ENCODE results near the gene PRKN.
"Not testable (repeated sequence)": the region's sequence is repeated elsewhere in the genome, so short reads cannot be mapped to it uniquely, and the experiment has no call there.

The PRKN gene

DNA sequence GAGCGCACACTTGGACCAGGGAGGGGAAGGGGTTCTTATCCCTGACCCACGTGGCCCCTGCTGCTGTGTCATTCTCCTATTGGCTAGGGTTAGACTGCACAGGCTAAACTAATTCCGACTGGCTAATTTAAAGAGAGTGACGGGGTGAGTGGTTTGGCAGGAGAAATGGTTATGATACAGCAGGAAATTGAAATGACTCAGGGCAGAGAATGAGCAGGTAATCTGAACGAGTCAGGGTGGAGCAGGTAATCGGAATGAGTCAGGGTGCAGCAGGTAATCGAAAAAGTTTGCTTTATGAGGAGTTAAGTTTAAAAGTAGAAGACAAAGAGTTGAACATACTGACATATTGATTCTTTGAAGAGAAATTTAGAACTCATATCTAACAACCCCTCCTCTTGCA lies 1417.8 kb downstream of the PRKN start:
- DNase-seq (ENCODE audit: low spot score): not testable (repeated sequence)

DNA sequence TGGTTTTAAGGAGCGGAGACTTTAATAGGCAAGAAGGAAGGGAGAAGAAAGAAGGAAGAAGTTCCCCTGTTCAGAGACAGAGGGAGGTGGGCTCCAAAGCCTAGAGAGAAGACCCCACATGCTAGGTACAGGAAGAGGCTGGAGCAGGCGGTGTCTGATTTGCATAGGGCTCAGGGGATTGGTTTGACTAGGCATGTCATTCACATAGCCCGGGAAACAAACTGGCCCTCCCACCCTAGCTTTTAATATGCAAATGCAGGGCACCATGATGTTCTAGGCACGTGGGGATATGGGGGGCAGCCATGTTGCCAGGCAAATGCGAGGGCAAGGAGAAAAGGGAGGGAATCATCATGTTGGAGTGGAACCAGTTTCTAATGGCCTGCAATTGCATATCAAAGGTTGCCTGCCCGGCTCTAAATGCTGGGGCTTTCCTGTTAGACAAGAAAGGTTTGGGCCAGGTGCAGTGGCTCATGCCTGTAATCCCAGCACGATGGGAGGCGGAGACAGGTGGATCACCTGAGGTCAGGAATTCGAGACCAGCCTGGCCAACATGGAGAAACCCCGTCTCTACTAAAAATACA lies 1419.4 kb downstream of the PRKN start:
- no peak for DNase-seq (ENCODE audit: low spot score)

DNA sequence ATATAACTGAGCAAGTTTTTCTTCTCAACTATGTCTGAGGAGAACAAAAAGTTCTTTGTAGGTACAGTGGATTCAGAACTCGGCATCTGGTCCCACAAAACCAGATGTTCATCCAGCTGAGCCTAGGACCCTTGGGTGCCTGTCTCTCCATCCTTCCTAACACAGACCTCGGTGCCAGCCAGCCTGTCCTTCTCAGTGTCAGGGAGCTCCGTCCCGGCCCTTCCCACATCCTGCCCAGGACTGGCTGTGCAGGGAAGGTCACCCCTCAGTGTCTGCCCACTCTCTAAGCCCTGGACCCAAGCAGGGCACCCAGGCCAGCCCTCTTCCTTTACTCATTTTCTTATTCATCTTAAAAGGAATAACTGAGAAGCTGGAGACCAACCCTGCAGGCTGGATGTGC lies 1421.7 kb downstream of the PRKN start:
- DNase-seq (ENCODE audit: low spot score): peak; percentile 18

DNA sequence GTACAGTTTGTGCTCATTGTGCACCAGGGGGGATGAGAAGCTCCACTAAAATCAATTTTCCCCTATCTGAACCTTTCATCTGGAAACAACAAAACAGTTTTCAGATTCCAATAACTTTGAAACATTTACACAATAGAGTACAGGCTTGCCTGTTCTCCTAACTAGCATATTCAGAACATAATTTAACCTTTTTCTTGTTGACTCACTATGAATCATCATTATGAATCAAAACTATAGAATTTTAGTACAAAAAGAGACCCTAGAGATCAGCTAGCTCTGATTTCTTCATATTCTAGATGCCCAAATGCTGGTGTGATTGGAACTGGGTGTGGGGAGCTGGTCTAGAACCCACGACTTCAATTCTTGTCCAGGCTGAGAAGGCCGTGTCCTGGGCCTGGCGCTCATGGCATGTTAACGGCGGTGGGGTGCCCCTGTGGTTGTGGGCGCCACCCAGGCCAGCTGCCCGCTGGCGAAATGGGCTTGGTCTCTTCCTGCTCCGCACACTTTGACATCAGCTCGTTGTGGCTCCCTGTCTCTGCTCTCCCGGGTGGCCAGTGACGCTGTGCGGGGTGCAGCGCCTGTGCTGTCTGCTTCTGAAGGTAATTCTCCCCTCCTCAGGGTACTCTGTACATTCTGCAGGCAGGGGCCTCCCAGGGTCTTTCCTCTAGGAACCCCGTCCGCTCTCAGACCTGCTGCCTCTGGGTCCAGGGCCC lies 1423.8 kb downstream of the PRKN start:
- DNase-seq (ENCODE audit: low spot score): no peak

DNA sequence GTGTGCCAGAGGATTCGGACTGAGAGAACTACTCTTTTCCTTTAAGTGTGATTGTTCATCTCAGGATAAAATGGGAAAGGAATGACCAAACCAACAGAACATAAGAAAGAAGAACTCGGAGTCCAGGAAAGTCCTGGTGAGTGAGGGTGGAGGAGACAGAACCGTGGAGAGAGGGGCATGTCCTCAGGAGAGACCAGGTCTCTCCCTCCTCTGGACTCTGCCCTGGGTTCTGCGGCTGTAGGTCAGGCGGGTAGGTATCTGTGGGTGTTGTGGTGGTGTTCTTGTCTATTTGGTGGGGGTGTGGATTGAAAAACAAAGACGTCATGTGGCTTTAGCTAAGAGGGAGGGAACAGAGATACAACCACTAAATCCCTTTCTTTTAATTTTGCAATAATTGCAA lies 1424.6 kb downstream of the PRKN start:
- no peak for DNase-seq (ENCODE audit: low spot score)

DNA sequence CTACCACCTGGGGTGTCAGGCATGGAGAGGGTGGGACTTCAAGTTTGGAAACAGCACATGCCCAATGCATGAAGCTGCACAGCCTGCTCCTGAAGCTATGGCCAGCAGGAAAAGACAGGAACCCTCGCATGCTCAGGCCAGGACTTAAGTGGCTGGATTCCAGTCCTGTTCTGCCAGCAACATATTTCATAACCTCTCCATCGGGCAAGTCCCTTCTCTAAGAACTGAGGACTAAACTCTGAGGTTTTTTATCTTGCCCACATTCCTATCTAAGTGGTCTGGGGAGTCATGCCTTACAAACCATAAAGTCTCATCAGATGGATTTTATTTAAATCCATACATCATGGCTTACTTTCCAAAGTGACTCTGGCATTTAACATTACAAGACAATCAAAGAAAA lies 1426.2 kb downstream of the PRKN start:
- peak; percentile 7 for DNase-seq (ENCODE audit: low spot score)

DNA sequence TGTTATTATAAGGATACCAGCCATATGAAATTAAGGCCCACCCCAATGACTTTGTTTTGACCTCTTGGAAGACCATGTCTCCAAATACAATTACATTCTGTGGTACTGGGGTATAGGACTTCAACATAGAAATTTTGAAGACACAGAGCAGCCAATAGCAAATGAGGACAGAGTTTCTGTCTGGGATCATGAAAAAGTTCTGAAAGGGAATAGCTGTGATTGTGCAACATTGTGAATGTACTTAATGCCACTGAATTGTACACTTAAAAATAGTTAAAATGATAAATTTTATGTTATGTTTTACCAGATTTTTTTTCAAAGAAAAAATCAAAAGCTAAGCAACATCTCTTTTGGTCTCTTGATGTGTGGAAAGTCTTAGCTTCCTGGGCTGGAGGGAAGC lies 1426.7 kb downstream of the PRKN start:
- DNase-seq (ENCODE audit: low spot score): no peak

DNA sequence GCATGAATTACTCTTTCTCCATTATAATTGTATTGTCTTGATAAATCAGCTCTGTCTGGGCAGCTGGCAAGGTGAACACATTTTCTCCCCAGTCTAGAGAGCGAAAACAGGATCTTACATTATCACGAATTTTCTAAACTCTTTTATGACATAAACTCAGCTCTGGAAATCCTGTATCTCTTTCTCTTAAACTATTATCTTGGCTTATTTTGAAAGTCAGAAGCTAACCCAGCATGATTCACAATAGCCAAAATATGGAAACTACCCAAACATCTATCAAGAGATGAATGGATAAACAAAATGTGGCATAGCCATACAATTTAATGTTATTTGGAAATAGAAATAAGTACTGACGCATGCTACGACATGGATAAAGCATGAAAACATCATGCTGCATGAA lies 1427.8 kb downstream of the PRKN start:
- DNase-seq (ENCODE audit: low spot score): no peak

Data from Ammon's horn (tissue), 1 donor.